Measurements from ENCODE around the gene PPM1H.
"Not testable (repeated sequence)": the region's sequence is repeated elsewhere in the genome, so short reads cannot be mapped to it uniquely, and the experiment has no call there.

The PPM1H gene

DNA sequence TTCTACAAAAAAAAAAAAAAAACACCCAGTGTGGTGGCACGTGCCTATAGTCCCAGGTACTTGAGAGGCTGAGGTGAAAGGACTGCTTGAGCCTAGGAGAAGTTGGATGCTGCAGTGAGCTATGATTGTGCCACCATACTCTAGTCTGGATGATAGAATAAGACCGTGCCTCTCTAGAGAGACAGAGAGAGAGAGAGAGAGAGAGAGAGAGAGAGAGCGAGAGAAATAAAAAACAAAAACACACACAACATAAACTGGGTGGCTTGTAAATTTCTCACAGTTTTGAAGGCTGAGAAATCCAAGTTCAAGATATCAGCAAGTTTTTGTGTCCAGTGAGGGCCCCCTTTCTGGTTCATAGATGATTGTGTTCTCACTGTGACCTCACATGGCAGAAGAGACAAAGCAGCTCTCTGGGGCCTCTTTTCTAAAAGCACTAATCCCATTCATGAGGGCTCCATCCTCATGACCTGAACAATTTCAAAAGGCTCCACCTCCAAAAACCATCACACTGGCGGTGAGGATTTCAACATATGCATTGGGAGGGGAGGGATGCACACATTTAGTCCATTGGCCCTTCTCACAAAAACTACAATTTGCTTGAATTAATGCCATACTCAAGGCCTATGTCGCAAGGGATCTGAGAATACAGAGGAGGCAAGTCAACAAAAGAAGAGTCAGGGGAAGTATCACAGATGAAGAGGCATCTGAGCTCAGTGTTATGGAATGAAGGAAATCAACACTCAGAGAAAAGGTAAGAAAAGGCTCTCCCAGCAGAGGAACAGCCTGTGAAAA, 94.9 kb downstream of the PPM1H start:
- DNase-seq (ENCODE audit: low read depth) = no peak

DNA sequence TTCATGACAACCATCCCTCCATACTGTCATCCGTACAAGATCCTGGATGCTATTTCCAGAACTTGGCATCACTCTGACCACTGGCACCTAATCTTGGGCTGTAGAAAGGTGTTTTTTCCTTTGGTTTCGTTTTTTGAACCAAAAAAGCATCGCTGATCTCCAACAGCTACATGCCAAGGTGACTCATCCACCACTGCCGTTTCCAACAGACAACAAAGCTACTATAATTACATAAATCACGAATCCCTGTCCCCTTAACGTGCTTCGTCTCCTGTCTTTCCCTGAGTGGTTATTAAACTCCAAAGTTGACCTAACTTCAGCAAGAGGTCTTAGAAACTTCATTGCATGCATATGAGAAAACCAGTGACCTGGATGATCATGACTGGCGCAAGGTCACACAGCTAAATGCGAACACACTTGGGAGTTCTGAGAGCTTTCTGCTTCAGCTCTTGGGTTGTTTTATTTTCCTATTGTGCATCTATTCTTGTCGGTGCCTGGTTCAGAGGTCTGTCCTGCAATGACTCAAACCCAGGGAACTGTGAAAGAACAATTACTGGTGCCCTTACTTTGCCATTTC, 99.9 kb downstream of the PPM1H start:
- no peak for DNase-seq (ENCODE audit: low read depth)

DNA sequence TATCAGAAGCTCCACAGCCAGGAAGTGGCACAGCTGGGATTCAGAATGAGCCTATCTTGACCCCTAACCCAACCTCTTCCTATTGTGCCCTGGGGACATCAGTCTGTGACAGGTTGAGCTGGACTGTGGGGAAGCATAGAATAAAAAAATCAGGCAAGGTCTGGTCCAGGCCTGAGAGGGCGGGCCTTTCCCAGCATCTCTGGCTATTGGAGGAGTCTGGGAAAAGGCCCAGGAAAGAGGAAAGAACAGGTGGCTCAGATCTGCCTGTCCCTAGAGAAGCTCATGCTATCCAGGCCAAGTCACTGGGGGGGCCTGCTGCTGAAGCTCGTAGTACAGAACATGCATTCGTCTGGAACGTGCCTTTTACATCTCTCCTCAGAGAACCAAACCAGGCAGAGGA, 100.5 kb downstream of the PPM1H start:
- DNase-seq (ENCODE audit: low read depth) = no peak

DNA sequence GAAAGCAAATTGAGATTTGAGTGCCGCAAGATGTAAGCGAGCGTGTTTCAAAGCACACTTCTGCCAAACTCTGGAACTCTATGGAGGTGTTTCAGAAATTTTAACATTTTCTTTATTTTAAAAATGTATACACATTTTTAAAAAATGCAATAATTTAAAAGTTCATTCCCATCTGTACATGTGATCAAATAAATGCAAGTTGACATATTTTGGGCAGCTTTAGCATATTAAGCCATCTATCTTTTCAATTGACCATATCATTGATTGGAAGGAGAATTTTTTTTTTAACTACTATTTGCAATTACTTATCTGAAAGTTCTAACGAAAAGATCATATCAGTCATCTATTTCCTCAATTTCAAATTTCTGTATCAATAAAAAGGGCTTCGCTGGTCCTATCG, 101.3 kb downstream of the PPM1H start:
- no peak for DNase-seq (ENCODE audit: low read depth)

DNA sequence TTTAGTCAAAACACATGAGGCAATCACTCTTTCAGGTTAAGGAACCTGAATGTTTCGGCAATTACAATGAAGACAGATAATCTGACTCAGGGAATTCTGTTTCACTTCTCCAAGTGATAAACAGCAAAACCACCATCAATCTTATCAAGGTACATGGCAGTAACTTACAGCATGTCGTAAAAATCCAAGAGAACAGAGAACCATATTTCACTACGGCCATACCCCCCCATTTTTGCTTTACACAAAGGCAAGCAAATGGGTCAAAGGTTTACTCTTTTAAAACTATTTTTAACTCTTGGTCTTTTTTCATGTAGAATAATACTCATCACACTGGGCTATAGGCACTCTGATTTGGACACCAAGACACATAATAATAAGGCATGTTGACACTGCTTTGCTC, 102.4 kb downstream of the PPM1H start:
- no peak for DNase-seq (ENCODE audit: low read depth)

DNA sequence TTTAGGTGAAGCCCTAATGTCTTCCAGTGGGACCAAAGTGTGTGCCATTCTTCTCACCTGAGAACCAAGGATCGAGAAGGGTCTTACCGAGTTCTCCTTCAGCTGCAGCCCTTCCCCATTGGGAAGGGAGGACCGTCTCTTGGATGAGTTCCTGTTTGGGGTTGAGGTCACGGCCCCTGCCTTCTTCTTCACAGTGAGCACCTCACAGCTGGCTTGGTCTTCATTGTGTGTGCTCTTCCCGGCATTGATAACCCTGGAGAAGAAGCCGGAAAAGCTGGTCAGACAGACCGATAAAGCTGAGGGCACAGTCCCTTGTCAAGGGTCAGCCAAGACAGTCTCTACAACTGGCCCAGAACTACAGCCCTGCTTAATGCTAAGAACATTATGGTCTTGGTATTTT, 102.9 kb downstream of the PPM1H start:
- no peak for DNase-seq (ENCODE audit: low read depth)

DNA sequence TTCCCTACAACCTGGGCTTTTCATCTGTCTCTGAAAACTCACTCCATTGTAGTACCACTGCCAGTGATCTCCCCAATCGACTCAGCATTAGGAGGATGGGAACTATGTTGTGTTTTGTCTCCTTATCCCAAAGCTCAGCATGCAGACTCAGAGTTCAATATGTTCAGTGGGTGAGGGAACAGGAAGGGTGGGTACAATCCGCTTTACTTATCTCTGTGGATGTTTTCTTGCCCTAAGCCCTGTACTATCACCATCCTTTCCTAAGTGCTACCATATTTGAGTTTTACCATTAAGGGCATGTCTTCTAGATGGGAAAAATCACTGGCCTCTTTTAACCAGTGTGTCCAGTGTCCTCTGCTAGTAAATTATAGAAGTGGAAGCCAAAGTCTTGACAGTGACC, 107.1 kb downstream of the PPM1H start:
- DNase-seq (ENCODE audit: low read depth) = no peak

DNA sequence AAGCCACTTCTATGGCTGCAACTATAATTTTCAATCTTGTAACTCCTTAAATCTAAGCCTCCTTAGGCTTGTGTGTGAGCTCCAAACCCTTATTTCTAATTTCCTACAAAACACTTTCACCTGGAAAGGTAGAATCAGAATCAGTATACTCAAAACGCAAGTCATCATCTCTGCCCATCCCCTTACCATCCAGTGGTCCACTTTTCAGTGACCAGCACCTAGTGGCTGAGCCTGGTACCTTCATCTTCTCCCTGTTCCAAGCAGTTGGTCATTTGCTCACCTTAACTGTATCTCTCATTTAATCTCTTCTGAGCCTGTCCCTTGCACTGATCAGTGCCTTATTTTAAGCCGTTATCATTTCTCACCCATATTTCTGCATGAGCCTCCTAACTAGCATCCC, 107.9 kb downstream of the PPM1H start:
- DNase-seq (ENCODE audit: low read depth) = no peak

DNA sequence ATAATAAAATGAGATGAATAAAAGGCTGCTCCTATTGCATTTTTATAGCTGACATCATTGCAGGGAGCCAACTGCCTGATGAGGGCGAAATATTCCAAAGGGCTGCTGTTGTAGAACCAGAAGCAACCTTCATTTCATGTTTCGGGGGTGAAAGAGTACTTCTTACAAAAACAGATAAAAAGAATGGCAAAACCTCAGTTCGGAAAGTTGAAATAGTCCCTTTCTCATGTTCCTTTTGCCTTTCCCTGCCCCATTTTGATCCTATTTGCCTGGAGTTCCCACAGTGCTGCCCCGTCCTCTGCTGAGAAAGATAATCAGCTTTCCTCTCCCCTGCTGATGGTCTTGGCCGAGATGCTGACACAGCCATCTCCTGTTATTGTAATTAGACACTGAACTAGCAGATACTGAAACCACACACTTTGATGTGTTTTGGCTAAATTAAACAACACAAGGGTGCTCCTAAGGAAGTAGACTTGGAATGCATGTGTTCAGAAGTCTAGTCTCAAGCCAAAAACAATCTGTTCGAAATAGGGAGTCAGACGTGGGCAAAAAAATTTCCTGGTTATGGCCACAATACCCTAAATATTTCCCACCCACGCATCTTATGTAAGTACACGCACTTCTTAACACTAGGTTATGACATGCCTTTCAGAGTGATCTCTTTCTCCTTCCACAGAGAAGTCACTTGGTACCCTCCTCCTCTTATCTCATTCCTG, 117.2 kb downstream of the PPM1H start:
- peak; percentile 85 for DNase-seq (ENCODE audit: low read depth)

DNA sequence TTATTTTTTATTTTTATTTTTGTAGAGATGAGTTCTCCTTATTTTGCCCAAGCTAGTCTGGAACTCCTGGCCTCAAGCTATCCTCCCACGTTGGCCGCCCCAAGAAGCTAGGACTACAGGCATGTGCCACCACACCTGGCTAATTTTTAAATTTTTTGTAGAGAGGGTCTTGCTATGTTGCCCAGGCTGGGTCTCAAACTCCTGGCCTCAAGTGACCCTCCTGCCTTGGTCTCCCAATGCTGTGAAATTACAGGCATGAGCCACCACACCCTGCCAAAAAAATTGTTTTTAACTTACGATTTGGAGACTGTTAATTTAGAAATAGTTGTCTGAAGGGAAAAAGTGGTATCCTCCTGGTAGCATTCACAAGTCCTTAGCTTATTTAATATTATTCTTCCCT, 120.7 kb downstream of the PPM1H start:
- DNase-seq (ENCODE audit: low read depth) = no peak

DNA sequence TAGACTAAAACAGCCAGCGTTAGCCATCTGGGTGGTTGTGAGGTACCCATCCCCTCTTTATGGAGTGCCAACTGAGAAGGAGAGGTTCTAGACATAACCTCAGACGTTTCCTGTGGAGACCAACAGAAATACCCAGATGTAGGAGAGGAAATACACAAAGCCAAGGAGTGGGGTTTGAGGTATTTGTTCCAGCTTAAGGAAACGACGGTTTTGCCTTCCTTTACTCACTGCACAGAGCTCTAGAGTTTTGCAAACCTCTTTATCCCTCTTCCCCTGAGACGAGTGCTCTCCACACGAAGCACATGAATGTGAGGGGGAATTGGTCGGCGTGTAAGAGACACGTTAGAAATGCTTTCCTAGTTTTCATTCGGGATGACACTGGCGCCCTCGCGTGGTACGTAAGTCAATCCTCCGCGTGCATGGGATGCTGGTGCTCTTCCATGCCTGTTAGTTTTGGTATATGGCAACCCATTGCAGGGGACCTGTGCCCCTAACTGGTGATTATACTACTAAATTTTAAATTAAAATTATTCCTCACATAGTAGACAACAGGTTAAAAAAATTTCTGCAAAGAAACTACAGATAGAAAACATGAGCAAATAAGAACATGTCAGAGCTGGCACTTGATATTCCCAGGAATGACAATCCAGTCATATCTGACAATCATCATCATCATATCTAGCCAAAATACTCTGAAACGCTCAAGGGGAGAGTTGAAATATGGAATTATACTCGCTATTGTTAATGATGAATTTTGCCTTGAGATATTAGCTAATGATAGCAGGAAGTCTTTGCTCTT, 121.7 kb downstream of the PPM1H start:
- no peak for DNase-seq (ENCODE audit: low read depth)

DNA sequence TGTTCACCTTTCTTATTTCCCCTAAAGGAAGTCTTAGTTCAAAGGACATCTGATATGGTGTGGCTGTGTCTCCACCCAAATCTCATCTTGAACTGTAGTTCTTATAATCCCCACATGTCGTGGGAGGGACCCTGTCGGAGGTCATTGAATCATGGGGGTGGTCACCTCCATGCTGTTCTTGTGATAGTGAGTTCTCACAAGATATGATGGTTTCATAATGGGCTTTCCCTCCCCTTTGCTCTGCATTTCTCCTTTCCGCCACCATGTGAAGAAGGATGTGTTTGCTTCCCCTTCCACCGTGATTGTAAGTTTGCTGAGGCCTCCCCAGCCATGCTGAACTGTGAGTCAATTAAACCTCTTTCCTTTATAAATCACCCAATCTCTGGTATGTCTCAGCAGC, 123.5 kb downstream of the PPM1H start:
- DNase-seq (ENCODE audit: low read depth) = not testable (repeated sequence)

DNA sequence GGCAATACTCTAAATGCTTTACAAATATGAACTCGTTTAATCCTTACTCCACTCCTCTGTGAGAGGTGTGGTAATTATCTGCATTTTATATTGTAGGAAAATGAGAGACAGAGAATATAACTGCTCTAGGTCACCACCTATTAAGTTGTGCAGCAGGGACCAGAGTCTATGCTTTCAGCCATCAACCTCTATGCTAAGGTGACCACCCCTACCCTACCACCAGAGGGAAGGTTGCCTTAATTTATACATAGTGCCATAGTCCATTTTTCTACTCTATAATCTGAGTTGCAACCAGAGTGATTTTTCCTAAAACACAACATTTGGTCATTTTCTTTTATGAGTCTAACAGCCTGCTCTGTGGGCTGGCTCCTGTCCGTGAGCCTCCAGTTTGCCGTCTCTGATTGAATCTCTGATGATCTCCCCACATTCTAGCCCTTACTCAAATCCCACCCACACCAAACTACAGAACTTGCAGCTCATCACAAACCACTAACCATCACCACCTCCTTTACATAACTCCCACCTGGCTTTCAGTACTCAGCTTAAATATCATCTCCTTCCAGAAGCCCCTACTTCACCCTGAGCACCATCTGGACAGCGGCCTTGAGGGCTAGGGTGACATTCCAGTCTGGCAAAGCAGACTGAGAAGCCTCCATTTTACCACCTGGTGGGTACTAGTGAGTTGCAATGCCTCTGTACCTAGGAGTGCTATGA, 126.6 kb downstream of the PPM1H start:
- DNase-seq (ENCODE audit: low read depth) = no peak

DNA sequence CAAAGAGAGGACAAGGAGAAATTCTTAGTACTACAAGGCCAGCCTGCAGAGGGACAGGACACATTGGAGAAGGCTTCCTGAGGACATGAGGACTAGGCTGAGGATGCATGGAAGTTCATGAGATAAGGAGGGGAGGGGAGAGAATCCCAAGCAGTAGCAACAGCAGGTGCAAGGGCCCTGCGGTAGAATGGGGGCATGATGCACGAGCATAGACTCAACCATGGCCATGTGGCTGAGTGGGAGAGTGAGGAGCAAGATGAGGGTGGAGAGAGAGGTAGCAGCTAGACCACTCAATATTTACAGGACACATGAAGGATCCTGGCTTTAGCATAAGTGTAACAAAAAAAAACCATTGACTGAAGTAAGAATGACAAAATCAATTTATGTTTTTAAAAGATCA, 128.1 kb downstream of the PPM1H start:
- no peak for DNase-seq (ENCODE audit: low read depth)

DNA sequence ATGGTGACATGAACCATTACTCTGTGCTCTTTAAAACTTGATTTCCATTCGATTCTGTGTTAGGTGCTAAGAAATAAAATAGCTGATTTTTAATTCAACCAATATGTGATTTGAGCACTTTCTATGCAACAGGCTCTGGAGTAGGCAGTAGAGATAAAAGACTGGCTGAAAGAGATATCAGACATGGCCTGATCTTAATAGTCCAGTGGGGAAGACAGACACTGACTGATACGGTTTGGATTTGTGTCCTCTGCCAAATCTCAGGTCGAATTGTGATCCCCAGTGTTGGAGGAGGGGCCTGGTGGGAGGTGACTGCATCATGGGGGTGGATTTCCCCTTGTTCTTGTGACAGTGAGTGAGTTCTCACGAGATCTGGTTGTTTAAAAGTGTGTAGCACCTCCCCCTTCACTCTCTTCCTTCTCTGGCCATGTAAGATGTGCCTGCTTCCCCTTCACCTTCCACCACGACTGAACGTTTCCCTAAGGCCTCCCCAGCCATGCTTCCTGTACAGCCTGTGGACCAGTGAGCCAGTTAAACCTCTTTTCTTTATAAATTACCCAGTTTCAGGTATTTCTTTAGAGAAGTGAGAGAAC, 128.6 kb downstream of the PPM1H start:
- no peak for DNase-seq (ENCODE audit: low read depth)

DNA sequence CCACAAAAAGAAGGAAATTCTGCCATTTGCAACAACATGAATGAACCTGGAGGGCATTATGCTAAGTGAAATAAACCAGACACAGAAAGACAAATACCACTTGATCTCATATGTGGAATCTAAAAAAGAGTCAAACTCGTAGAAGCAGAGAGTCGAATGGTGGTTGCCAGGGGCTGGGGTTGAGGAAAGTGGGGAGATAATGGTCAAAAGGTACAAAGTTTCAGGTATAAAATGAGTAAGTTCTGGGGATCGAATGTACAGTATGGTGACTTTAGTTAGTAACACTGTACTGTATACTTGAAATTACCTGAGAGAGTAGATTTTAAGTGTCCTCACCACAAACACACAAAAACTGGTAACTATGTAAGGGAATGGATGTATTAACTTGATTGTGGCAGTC, 129.4 kb downstream of the PPM1H start:
- no peak for DNase-seq (ENCODE audit: low read depth)

DNA sequence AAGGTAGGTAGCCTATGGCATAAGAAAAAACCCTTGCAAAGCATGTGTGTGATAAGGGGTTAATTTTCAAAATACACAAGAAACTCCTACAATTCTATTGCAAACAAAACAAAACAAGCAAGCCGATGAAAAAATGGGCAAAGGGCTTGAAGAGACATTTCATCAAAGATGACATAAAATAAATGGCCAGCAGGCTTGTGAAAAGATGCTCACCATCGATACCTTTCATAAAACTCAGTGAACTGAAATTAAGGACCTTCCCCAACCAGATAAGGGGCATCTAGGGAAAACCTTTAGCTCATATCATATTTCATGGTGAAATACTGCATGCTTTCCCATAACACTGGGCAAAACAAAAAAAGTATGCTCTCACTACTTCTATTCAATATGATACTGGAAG, 131.2 kb downstream of the PPM1H start:
- DNase-seq (ENCODE audit: low read depth) = no peak

DNA sequence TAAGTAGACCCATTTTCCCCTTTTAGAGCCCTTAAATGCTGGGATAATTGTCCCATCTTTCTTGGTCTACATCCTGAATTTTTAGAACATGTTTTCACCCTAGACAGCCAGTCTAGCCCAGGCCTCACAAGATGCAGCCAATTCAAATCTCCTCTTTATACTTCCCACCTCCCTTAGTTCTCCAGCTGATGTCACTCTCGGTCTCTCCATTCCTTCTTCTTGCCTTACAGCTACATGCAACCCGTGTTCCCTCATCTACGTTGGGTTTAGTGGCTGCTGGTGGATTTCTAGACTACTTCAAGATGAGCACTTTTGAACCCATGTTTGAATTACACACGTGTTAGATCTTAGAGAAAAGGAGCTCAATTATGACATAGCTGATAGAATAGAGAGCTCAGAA, 132.0 kb downstream of the PPM1H start:
- DNase-seq (ENCODE audit: low read depth) = no peak

DNA sequence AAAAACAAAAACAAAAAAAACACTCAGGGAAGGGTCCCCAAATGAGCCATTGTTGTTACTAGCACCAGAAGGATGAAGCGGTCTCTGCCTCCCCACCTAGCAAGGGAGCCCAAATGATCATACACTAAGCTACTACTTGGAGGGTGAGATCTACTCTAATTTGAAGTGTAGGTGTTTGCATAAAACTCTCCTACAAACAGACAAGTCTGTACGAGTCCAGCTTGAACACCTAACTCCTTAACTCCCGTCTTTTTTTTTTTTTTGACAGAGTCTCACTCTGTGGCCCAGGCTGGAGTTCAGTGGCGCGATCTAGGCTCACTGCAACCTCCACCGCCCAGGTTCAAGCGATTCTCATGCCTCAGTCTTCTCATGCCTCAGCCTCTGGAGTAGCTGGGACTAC, 132.6 kb downstream of the PPM1H start:
- DNase-seq (ENCODE audit: low read depth) = no peak

DNA sequence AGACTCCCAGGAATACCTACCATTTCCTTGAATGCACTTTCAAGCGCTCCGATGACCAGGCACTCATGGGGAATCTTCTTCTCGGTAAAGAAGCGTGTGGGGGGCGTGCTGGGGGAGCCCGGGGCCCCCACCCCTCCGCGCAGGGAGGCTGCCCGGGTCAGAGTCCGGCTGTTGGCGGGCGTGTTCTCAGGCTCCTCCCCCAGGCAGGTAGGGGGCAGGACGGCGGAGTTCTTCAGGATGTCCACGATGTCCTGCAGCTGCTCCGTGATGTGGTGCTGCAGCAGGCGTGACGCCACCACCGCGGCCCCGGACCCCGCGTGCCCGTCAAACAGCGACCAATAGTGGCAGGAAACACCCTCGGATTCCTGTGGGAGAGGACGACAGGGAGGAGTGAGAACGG, 133.2 kb downstream of the PPM1H start:
- no peak for DNase-seq (ENCODE audit: low read depth)

DNA sequence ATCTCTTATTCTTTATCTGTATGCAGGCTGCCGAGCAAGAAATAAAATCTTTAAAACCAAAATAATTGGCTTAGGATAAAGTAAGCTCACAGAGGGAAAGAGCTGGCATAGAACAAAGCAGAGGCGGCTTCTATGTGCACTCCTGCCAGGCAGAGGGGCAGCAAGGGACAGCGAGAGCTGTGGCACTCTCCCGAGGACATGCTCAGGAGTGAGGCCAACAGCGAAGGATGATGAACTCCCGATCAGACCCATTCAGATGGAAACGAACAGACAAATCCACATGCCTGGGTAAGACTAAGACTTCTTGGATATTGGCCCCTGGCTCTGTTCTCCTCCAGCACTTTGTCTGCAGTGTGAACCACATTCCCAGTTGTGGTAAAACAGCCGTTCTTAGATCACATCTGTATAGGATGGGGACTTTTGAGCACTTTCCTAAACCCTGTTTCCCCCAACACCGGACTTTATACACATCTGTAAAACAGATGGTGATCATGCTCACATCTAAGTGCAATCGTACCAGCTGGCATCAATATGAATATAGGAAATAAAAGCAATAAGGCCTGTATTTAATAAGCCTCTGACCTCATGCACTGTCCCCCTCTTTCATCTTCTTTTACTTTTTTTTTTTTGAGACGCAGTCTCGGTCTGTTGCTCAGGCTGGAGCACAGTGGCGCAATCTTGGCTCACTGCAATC, 134.1 kb downstream of the PPM1H start:
- no peak for DNase-seq (ENCODE audit: low read depth)

All from non-pigmented ciliary epithelial cell (primary cell).